DOHH2 (cell line): ENCODE data around the gene RPL19.

Source experiments
- EZH2phosphoT487 ChIP-seq: fragments of 200-600 bp; sonication (generic); IDR thresholded peaks from 2 replicates; pipeline ENCODE4 v1.6.1; 2017; ENCODE audit warnings: borderline replicate concordance, mild to moderate bottlenecking, antibody characterized with exemption, low read length, moderate library complexity, mixed read lengths
- TF ChIP-seq, protein P1 (sequence below): fragments of 200-600 bp; sonication (generic); IDR thresholded peaks from one replicate; pipeline ENCODE4 v1.5.1; 2014; ENCODE audit warnings: antibody characterized with exemption, mild to moderate bottlenecking, low read depth, low read length; ENCODE audit not compliant: poor library complexity, severe bottlenecking

DNA sequence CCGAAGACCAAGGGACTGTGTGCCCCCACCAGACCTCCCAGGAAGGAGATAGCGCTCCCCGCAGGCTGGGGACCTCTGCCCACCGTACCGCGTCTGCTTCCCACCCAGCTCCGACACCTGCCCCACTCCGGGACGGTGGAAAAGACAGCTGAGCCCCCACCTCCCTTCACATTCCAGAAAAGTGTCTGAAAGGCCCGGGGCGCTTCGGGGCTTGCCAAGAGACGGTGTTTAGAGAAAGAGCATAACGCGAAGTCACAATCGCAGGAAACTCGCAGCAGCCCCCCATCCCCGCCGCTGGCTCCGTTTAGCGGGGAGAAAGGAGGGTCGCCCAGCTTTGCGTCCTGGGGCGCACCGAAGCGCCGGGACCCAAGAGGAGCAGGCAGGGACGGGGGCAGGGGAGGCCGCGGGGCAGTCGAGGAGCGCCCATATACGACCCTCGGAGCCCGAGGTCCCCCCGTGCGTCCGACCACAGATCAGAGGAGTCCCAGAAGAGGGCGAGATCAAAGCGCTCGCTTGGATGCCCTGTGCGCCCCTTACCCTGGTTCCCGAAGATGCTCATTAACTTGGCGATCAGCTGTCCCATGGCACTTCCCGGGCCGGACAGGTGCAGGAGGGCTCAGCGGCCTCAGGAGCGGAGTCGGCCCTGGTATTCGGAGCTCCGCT is 34.8 kb upstream of the RPL19 start:
- TF ChIP-seq, protein P1, sequence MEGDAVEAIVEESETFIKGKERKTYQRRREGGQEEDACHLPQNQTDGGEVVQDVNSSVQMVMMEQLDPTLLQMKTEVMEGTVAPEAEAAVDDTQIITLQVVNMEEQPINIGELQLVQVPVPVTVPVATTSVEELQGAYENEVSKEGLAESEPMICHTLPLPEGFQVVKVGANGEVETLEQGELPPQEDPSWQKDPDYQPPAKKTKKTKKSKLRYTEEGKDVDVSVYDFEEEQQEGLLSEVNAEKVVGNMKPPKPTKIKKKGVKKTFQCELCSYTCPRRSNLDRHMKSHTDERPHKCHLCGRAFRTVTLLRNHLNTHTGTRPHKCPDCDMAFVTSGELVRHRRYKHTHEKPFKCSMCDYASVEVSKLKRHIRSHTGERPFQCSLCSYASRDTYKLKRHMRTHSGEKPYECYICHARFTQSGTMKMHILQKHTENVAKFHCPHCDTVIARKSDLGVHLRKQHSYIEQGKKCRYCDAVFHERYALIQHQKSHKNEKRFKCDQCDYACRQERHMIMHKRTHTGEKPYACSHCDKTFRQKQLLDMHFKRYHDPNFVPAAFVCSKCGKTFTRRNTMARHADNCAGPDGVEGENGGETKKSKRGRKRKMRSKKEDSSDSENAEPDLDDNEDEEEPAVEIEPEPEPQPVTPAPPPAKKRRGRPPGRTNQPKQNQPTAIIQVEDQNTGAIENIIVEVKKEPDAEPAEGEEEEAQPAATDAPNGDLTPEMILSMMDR, result no peak
- no peak for TF ChIP-seq EZH2phosphoT487
